Osteocyte (in vitro differentiated cells): ENCODE measurements around the gene NAB1. TPM values are rescaled to one million over a fixed set of nuclear protein-coding genes. Genes with fewer than 3 reads are reported as not detected.

Experiments used
- DNase-seq: peaks from one replicate; pipeline ENCODE4 v3.0.0; 2021; ENCODE audit warnings: mixed read lengths; ENCODE audit not compliant: unreplicated experiment; ENCODE audit errors: extremely low spot score
- H3K27ac Mint-ChIP-seq: one replicate; pipeline ENCODE4 v1.8.0; 2021; ENCODE audit warnings: mild to moderate bottlenecking, mixed read lengths; ENCODE audit not compliant: unreplicated experiment
- H3K27me3 Mint-ChIP-seq: one replicate; pipeline ENCODE4 v1.8.0; 2021; ENCODE audit warnings: mixed read lengths; ENCODE audit not compliant: unreplicated experiment
- H3K36me3 Mint-ChIP-seq: one replicate; pipeline ENCODE4 v1.8.0; 2021; ENCODE audit warnings: mixed read lengths; ENCODE audit not compliant: unreplicated experiment
- H3K4me1 Mint-ChIP-seq: one replicate; pipeline ENCODE4 v1.8.0; 2021; ENCODE audit warnings: mixed read lengths; ENCODE audit not compliant: unreplicated experiment
- H3K4me3 Mint-ChIP-seq: one replicate; pipeline ENCODE4 v1.8.0; 2021; ENCODE audit warnings: mild to moderate bottlenecking, moderate library complexity, mixed read lengths; ENCODE audit not compliant: unreplicated experiment
- H3K9me3 Mint-ChIP-seq: one replicate; pipeline ENCODE4 v1.8.0; 2021; ENCODE audit warnings: mixed read lengths; ENCODE audit not compliant: unreplicated experiment
- long read RNA-seq: library from polyadenylated mRNA; unstranded; transcript quantifications from one replicate; pipeline ENCODE4 v2.0.0, GENCODE V29; 2021
- total RNA-seq: library from RNA; stranded (reverse); gene quantifications from 2 replicates; pipeline ENCODE4 v1.2.1, GENCODE V29; 2021
- TF ChIP-seq, protein P1 (sequence below): fragments of 200-600 bp; sonication (generic); IDR thresholded peaks from 2 replicates; pipeline ENCODE4 v1.5.0; 2021; ENCODE audit warnings: antibody characterized with exemption, mild to moderate bottlenecking, moderate library complexity

The NAB1 gene, protein sequence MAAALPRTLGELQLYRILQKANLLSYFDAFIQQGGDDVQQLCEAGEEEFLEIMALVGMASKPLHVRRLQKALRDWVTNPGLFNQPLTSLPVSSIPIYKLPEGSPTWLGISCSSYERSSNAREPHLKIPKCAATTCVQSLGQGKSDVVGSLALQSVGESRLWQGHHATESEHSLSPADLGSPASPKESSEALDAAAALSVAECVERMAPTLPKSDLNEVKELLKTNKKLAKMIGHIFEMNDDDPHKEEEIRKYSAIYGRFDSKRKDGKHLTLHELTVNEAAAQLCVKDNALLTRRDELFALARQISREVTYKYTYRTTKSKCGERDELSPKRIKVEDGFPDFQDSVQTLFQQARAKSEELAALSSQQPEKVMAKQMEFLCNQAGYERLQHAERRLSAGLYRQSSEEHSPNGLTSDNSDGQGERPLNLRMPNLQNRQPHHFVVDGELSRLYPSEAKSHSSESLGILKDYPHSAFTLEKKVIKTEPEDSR
- 53.6 and 63.3 TPM in 2 replicates for total RNA-seq
- long read RNA-seq, transcript NAB1-202 (8 exons, 2,360 nt): major isoform, 5 of 27 reads
- long read RNA-seq, partial matches to known transcripts: 11 of 27 reads
- long read RNA-seq, other reads (novel, unspliced or antisense): 9 of 27 reads

DNA sequence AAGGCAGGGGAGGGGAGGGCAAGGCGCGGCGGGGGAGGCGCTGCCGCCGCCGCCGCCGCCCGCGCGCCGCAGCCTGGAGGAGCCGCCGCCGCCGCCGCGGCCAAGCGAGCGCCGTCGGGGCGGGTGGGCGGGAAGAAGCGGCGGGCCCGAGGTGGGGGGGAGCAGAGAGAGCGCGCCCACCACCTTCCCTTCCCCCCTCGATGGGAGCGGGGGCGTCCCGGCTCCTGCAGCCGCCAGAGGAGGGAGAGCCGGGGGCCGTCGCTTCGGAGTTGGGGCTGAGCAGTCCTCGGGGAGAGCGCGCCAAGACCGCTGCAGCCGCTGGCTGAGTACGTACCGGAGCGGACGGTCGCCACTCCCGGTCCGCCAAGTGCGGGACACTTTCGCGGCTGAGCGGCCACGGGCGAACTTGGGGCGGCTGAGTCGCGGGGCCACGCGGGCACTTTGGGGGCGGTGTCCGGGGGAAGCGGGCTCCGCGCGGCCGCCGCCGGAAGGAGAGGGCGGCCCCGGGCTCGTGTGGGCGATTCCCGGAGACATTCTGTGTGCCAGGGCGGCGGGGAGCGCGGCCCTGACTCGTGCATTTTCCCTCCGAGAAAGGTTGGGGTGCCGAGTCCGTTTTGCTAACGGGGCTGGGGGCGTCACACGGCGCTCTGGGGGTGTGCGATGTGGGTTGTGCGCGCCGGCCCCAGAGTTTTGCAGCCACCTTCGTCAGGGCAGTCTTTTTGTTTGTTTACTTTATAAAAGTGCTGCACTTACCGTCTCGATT, at the start of gene NAB1:
Gene NAB1 (plus strand): TSS at position 49 of the 763 bp plus-strand sequence. CDS start 10,094 bp downstream, outside the sequence.
- H3K4me1 Mint-ChIP-seq: peaks cover 56% of the 10 kb centered on the region
- TF ChIP-seq, protein P1, sequence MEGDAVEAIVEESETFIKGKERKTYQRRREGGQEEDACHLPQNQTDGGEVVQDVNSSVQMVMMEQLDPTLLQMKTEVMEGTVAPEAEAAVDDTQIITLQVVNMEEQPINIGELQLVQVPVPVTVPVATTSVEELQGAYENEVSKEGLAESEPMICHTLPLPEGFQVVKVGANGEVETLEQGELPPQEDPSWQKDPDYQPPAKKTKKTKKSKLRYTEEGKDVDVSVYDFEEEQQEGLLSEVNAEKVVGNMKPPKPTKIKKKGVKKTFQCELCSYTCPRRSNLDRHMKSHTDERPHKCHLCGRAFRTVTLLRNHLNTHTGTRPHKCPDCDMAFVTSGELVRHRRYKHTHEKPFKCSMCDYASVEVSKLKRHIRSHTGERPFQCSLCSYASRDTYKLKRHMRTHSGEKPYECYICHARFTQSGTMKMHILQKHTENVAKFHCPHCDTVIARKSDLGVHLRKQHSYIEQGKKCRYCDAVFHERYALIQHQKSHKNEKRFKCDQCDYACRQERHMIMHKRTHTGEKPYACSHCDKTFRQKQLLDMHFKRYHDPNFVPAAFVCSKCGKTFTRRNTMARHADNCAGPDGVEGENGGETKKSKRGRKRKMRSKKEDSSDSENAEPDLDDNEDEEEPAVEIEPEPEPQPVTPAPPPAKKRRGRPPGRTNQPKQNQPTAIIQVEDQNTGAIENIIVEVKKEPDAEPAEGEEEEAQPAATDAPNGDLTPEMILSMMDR: no peak
- H3K4me3 Mint-ChIP-seq: peak within 1 kb of the TSS; percentile 89
- no peaks in the 10 kb centered on the region for H3K9me3 Mint-ChIP-seq
- peak; percentile 85 for DNase-seq
- no peaks in the 10 kb centered on the region for H3K36me3 Mint-ChIP-seq
- no peaks in the 10 kb centered on the region for H3K27me3 Mint-ChIP-seq
- H3K27ac Mint-ChIP-seq: peak within 1 kb of the TSS; percentile 93

DNA sequence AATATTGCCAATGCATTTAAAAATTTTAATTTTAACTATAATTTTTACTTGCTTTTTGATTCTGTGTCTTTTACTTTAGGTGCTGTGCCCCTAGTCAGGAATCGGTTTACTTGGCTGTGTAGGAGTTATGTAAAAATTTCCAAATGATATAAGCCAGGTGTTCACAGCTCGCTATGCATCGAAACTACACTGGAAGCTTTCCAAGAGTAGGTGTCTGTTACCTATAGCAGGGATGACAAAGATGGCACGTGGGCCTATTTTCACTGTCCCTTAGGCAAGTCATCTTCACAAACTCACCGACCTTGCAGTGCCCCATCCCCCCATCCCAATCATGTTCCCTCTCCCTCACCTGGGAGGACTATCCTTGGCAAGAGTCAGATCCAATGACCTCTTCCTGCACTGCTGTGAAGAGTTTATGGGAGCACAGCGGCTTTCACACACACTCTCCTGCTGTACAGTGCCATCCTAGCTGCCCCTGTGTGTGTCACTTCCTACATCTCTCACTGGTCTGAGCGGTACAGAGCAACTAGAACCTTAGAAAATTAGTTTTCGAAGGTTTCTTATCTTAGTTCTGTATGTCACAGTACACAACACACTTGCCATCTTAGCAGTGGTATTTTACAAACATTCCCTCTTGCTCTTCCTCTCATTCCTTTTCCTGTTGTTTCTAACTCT, 49.2 kb upstream of the NAB1 start:
- no peaks in the 10 kb centered on the region for H3K27me3 Mint-ChIP-seq
- H3K9me3 Mint-ChIP-seq: no peaks in the 10 kb centered on the region
- H3K36me3 Mint-ChIP-seq: no peaks in the 10 kb centered on the region
- H3K4me3 Mint-ChIP-seq: no peak overlapping the region
- H3K27ac Mint-ChIP-seq: no peak overlapping the region
- TF ChIP-seq, protein P1: no peak
- no peak for DNase-seq
- peaks cover 36% of the 10 kb centered on the region for H3K4me1 Mint-ChIP-seq

DNA sequence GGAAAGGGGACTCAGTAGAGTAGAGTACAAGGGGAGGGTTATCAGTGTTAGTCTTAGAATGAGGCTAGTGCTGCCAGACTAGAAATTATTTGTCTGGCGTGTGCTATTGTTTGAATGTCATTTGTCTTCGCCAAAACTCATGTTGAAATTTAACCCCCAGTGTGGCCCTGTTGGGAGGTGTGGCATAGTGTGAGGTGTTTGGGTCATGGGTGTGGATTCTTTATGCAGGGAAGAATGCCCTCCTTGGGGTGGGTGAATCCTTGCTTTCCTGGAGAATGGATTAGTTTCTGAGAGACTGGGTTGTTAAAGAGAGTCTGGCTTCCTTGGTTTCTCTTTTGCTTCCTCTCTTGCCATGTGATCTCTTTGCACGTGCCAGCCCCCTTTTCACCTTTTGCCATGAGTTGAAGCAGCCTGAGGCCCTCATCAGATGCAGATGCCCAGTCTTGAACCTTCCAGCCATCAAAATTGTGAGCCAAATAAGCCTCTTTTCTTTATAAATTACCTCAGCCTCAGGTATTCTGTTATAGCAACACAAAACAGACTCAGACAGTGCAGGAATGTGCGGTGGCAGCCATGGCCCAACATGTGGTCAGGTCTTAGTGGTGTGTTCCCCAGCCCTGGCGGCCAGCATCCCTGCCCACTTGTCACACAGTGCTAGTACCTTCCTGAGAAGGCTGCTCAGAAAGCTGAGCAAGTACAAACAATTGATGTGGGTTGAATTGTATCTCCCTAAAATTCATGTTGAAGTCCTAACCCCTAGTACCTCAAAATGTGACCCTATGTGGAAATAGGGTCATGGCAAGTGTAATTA, 48.4 kb upstream of the NAB1 start:
- no peaks in the 10 kb centered on the region for H3K27me3 Mint-ChIP-seq
- TF ChIP-seq, protein P1: no peak
- no peaks in the 10 kb centered on the region for H3K36me3 Mint-ChIP-seq
- H3K4me1 Mint-ChIP-seq: peaks cover 36% of the 10 kb centered on the region
- DNase-seq: no peak
- H3K27ac Mint-ChIP-seq: no peak overlapping the region
- H3K9me3 Mint-ChIP-seq: no peaks in the 10 kb centered on the region
- no peak overlapping the region for H3K4me3 Mint-ChIP-seq

DNA sequence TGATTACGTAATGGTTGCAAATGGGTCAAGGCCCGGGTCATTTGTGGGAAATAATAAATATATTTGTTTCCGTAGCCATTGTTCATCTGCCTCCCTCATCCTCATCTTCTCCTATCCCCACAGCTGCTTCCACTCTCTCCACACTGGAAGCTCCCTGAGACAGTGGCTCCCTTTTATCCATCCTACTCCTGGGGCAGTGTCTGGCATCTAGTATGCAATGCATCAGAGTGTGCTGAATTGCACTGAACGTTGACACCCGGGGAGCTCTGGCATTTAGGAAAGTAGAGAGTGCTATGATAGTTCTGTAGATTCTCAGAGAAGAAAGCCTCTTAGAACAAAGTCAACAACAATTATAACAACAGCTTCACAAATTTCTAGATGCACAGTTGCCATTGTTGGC, 45.5 kb upstream of the NAB1 start:
- Mint-ChIP-seq H3K36me3 (no peaks in the 10 kb centered on the region), H3K27ac (peak overlapping the region; percentile 74), H3K9me3 (no peaks in the 10 kb centered on the region), H3K4me3 (no peak overlapping the region), H3K27me3 (no peaks in the 10 kb centered on the region), H3K4me1 (peaks cover 39% of the 10 kb centered on the region)
- TF ChIP-seq, protein P1: no peak
- no peak for DNase-seq
